NCI-H226 (cell line): Measurements from ENCODE around the gene AKR1E2.

Experiments used
- DNase-seq: peaks from one replicate; pipeline ENCODE4 v3.0.0-alpha.2; 2015

AKR1E2 gene

DNA sequence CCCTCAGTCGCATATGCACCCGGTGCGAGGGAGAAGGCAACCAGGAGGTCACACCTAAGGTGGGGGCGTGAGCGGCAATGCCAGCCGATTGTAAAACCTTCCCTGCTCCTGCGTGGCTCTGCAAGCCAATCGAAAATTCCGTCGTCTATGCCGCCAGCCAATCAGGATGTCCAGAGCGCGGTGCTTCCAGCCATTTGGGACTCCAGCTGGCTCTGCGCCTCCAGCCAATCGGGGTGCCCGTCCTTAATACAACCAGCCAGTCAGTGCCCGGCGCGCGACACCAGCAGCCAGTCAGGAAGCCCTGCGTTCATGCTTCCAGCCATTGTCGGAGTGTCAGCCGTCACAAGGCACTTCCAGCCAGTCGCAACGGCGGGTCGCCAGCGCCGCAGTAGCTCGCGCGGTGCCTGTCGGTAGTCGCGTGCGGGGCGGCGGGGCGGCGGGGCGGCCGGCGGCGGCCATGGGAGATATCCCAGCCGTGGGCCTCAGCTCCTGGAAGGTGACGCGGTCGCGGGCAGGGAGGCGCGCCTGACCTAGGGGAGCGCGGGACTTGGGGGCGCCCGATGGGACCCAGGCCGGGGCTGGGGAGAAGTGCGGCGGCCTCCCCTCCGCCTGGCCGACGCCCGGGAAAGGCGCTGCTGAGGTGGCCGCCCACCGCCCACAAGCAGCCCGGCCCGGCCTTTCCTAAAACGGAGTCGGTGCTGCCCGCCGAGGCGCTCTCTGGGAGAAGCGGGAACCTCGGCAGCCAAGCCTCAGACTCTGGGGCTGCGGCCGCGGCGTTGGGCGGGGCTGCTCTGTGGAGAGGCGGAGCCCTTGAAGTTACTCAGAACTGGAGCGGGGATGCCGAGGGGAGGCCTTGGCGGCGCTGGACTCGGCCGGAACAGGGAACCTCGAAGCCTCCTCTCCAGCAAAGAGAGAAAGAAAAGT, at the start of gene AKR1E2:
TSS of gene AKR1E2 (plus strand) at position 340 of the 924 bp plus-strand sequence. CDS start at position 458, 118 bp downstream.
- DNase-seq: peak; percentile 46

DNA sequence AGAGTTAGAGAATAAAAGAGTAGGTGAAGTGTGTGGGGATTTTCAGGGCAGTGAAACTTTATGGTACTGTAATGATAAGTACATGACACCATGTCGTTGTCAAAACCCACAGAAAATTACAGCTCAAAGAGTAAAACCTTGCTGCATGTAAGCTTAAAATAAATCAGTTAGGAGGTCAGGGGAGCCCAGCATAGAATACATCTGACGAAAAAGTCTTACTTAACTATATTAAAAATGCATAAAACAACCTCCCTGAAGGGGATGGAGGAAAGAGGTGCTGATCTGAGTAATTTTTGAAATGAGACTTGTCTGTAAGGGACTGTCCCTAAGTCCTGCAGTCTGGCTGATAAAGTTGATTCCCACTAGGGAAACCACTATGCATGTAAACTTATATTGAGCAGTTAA, 49.8 kb upstream of the AKR1E2 start:
- no peak for DNase-seq

GRCh38 chr10:4778761-4779160, 47.2 kb upstream of the AKR1E2 start:
- no peak for DNase-seq

- no peak for DNase-seq
These were observed 45.9 kb upstream of the AKR1E2 start for GRCh38 chr10:4780091-4780490.

DNA sequence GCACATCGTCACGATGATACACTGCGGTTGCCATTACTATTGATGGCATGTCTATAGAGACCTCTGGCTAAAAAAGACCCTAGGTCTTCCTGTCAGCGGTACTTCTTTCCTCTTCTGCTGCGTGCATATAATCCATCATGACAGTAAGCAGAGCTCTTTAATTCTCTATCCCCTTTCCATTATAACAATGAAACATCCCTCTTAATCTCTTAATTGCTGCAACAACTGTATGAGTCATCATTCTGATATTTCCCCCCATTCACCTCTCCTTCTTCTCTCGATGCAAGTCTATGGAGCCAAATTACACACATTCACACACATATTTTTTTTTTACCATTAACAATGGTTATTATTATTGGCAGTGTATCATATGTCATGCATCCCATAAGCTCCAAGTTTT, 45.2 kb upstream of the AKR1E2 start:
- no peak for DNase-seq

- no peak for DNase-seq
These were observed 44.1 kb upstream of the AKR1E2 start for GRCh38 chr10:4781955-4782354.

DNA sequence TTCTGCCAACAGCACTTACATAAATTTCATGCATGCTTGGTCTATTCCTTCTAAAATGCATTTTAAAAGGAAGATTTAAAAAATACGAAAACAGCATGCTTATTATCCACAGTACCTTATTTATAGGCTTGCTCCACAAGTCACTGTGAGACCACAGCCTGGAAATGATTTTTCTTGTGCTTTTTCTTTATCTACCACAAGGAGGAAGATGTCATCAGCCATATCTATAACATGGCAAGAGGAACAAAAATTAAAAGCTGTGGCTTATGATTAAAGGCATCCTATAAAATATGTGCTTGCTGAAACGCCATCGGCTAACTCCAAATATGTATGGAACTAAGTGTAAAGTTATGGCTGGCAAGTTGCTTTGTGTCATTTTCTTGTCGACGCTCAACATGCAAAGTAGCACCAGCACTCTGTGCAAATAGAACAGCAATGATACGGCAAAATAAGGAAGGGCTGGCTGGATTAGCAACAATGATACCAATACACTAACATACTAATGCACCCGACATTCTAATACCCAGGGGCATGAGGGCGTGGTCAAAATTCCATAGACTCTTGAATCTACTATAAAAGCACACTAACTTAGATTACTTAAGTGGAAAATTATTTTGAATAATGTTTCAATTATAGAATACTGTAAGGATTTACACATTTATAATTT, 41.2 kb upstream of the AKR1E2 start:
- no peak for DNase-seq

DNA sequence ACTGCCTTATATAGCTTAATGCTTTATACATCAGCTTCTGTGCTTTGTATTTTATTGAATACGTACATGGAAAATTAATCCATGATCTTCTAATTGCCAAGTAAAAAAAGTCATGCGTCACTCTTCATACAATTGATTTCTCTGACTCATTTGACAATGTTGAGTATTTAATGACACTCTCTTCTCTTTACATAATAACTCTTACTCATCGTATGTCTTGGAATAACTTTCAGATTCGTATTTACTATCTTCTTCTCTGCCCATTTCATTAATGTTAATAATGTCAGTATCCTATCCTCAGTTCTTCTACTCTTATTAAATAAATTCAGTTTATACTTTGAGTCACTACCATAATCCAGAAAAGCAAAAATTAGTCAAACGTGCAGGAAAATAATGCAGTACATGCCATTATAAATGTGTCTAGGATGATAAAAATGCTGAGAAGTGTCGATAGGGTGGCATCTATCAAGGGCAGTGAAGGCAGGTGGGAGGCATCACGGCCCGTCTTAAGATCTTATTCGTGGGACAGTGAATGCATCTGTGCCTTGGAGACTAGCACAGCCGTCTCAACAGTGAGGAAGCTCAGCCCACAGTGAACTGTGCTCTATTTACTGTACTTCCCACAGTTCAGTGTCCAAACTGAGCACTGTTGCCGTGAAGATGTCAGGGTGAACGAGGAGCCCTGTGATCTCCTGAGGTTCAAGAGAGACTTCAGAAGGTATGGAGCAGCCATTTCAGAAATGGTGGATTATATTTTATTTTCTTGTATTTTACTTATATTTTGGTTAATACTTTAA, 39.8 kb upstream of the AKR1E2 start:
- DNase-seq: no peak

DNA sequence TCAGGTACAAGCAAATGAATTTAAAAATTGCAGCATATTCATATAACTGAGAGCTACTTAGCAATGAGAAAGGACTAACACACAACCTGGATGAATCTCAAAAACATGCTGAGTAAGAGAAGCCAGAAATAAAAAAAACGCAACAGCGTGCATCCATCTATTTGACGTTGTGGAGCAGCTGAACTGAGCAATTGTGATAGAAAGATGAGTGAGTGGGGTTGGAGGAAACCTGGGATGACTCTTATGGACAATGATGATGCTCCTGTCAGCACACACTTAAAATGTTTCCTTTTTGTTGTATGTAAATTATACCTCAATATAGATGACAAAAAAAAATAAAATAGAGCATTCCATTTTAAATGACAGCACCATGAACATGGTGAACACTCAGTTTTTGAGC, 36.0 kb upstream of the AKR1E2 start:
- DNase-seq: no peak

DNA sequence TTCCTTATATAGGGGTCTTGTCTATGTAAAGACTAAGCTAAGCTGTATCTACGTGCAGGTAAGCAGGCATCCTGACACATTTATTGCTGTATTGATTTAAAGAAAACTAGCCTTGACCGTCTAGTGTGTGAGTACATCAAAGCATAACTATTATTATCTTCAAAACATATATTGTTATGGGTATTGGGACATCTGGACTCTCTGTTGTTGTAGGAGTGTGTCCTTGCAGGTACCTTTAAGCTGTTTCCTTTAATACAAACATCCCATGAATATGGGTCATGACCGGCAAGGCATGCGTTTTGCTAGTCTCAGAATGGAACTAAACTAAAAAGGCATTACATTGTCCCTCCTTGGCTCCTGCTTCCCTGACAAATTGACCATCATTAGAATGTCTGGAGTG, 35.1 kb upstream of the AKR1E2 start:
- DNase-seq: no peak

GRCh38 chr10:4792381-4792780, 33.6 kb upstream of the AKR1E2 start:
- no peak for DNase-seq

DNA sequence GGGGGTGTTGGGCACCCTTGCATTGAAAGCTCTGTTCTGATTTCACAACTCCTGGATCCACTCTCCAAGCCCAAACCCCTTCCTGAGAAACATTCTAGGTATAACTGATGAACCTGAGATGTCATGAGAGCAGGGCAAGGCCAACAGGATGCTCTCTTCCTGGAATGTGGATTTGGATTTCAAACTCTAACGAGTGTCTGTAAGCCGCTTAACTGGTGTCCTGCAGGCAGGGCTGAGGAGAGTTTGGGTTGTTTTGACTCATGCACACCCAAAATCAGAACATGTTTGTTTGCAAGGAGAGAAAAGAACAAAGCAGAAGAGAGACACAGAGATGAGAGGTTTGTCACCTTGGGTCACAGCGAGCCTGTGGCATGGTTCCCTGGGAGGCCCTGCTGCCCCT, 24.6 kb upstream of the AKR1E2 start:
- no peak for DNase-seq

GRCh38 chr10:4802711-4803487, 23.1 kb upstream of the AKR1E2 start:
- no peak for DNase-seq

DNA sequence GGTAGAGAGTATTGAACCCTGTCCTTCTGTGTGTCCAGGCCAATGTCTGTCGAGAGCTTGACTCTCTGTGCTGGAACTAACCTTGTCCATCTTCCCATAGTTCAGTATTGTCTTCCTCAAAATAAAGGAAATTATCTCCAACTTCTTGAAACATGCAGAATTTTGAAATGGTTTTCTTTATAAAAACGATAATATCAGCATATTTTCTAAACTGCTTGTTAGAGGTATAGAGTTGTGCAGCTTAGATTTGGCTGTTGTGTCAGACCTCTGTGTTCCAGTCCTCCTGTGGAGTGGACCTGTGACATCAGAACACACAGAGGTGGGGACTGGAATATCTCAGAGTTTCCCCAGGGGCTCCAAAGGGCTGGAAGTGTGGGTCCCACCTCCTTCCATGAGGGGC, 22.2 kb upstream of the AKR1E2 start:
- DNase-seq: no peak

DNA sequence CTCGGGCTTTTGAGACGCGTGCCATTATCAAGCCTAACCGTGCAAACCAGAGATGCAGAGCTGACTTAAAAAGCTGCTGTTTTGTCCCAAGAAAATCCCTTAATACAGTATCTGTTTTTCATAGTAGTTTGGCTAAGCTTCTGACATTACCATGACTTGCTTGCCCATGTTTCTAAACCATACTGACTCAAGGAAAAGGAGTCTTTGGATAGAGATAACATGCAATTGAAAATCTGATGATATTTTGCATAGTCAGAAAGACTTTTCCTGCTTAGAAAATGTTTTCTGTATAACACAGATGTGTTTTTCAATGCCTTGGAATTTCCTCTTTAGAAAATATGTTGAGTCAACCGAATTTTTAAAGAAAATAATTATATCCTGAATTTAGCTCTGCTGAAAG, 21.5 kb upstream of the AKR1E2 start:
- DNase-seq: no peak

- no peak for DNase-seq
These were observed 19.5 kb upstream of the AKR1E2 start for GRCh38 chr10:4806534-4806933.

GRCh38 chr10:4807761-4808507, 18.1 kb upstream of the AKR1E2 start:
- DNase-seq: peak; percentile 31

GRCh38 chr10:4809156-4809555, 16.9 kb upstream of the AKR1E2 start:
- DNase-seq: no peak

DNA sequence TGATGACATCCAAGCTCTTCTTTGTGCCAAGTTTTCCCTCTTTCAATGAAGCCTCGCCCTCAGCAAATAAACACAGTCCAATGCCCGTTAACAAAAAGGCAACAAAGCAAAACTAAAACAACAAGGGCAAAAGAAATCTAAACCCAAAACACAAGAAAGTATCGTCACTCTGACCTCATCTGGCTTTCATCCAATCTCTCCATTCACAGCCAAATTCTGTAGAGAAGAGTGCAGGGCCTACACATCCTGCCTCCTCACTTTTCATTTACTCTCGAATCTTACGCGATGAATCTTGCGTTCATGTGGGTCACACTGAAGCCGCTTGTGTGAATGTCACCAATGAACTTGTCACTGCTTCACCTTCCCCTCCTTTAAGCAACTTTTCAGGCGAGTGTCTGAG, 15.9 kb upstream of the AKR1E2 start:
- DNase-seq: no peak

DNA sequence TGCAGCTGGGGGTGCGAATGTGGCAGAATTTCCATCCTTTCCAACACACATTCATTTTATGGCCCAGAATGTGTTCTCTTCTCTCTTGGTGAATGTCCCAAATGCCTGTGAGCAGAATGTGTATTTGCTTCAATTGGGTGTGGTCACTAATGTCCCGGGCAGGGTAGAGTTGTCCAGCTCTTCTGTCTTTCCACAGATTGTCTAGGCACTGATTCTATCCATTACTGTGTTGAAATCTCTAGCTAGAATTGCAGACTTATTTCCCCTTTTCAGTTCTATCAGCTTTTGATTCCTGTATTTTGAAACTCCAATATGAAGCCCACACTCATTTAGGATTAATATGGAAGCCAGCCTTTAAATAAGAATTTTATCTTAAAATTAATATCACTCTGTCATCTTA, 14.0 kb upstream of the AKR1E2 start:
- DNase-seq: no peak

DNA sequence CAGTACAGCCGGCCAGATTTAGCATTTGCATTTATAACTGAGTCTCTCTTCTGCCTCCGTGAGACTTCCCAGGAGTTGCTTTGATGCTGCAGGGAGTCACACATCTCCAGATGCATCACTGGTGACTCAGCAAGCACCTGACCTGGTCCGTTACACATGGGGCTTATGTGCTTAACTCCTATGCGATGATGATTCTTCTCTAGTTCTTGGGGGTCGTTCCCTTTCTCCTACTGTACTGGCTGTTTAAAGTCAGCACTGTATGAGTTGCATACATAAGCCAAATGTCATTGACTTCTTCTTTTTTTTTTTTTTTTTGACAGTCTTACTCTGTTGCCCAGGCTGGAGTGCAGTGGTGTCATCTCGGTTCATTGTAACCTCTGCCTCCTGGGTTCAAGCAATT, 13.0 kb upstream of the AKR1E2 start:
- DNase-seq: peak; percentile 65

DNA sequence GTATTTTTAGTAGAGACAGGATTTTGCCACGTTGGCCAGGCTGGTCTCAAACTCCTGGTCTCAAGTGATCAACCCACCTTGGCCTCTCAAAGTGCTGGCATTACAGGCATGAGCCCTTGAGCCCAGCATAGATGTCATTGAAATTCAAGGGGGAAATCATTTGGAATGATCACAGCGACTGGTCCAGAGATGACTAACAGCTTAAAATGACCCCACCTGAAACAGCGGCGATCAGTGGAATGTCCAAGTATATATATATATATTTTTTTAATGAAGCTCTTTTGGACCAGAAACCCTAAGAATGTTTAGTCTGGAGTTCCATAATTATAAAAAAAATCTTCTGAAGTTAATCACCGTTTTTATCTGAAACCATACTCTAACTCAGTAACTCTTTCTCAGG, 12.5 kb upstream of the AKR1E2 start:
- no peak for DNase-seq
